Measurements from ENCODE around the gene LNX2.

Gene LNX2

GRCh38 chr13:27659145-27659865 lies 39.0 kb upstream of the LNX2 start:
- peaks cover 2% of the 10 kb centered on the region; the same call in 1 of the 2 replicates for H4K20me1 ChIP-seq (ENCODE audit: insufficient read depth, low read length)
- H3K79me2 ChIP-seq (ENCODE audit: insufficient read depth, low read length) = peaks cover 4% of the 10 kb centered on the region; the same call in 1 of the 2 replicates
- no peaks in the 10 kb centered on the region for H3K27me3 ChIP-seq (ENCODE audit: insufficient read depth, low read length, poor library complexity)
- no peaks in the 10 kb centered on the region for H3K4me1 ChIP-seq (ENCODE audit: insufficient read depth, low read length)
- H3K4me3 ChIP-seq (ENCODE audit: low read depth in 1 of 2, low read length in 2 of 2) = no peak overlapping the region
- no peak overlapping the region for H3K27ac ChIP-seq (ENCODE audit: low read length)
- DNase-seq (no peak), ATAC-seq (ENCODE audit: insufficient read depth, low read depth) (no peak)
- no peaks in the 10 kb centered on the region for H3K9me3 ChIP-seq (ENCODE audit: insufficient read depth, low read length, severe bottlenecking)
- H3K9ac ChIP-seq (ENCODE audit: low read depth, low read length) = no peak overlapping the region
- no peak overlapping the region for H3K4me2 ChIP-seq (ENCODE audit: insufficient read depth, low read length)
- peaks cover 14% of the 10 kb centered on the region; the same call in 1 of the 2 replicates for H3K36me3 ChIP-seq (ENCODE audit: insufficient read depth, low read length)
- no peak overlapping the region for H2AFZ ChIP-seq (ENCODE audit: low read depth, low read length)
- TF ChIP-seq CTCF (IDR thresholded peaks at IDR 0.05; ENCODE audit: borderline replicate concordance, extremely low read depth, low read length, poor library complexity, severe bottlenecking) (no peak), EZH2 (IDR thresholded peaks at IDR 0.05; ENCODE audit: borderline replicate concordance, low read depth, low read length, severe bottlenecking) (no peak)

GRCh38 chr13:27658546-27658945 lies 38.2 kb upstream of the LNX2 start:
- Histone ChIP-seq H3K4me3 (ENCODE audit: low read depth in 1 of 2, low read length in 2 of 2) (no peak overlapping the region), H2AFZ (ENCODE audit: low read depth, low read length) (no peak overlapping the region), H3K9me3 (ENCODE audit: insufficient read depth, low read length, severe bottlenecking) (no peaks in the 10 kb centered on the region), H3K9ac (ENCODE audit: low read depth, low read length) (no peak overlapping the region), H4K20me1 (ENCODE audit: insufficient read depth, low read length) (no peaks in the 10 kb centered on the region; the same call in 1 of the 2 replicates), H3K4me1 (ENCODE audit: insufficient read depth, low read length) (no peaks in the 10 kb centered on the region), H3K27ac (ENCODE audit: low read length) (no peak overlapping the region), H3K36me3 (ENCODE audit: insufficient read depth, low read length) (peaks cover 14% of the 10 kb centered on the region; the same call in 1 of the 2 replicates), H3K27me3 (ENCODE audit: insufficient read depth, low read length, poor library complexity) (no peaks in the 10 kb centered on the region), H3K79me2 (ENCODE audit: insufficient read depth, low read length) (peaks cover 4% of the 10 kb centered on the region; the same call in 1 of the 2 replicates), H3K4me2 (ENCODE audit: insufficient read depth, low read length) (no peak overlapping the region)
- ATAC-seq (ENCODE audit: insufficient read depth, low read depth) (no peak), DNase-seq (no peak)
- no peak for TF ChIP-seq CTCF (IDR thresholded peaks at IDR 0.05; ENCODE audit: borderline replicate concordance, extremely low read depth, low read length, poor library complexity, severe bottlenecking)
- TF ChIP-seq EZH2 (IDR thresholded peaks at IDR 0.05; ENCODE audit: borderline replicate concordance, low read depth, low read length, severe bottlenecking) = no peak

- no peak overlapping the region for H3K9ac ChIP-seq (ENCODE audit: low read depth, low read length)
- no peak for TF ChIP-seq EZH2 (IDR thresholded peaks at IDR 0.05; ENCODE audit: borderline replicate concordance, low read depth, low read length, severe bottlenecking)
- no peak for TF ChIP-seq CTCF (IDR thresholded peaks at IDR 0.05; ENCODE audit: borderline replicate concordance, extremely low read depth, low read length, poor library complexity, severe bottlenecking)
- H3K4me2 ChIP-seq (ENCODE audit: insufficient read depth, low read length) = no peak overlapping the region
- ATAC-seq (ENCODE audit: insufficient read depth, low read depth) (no peak), DNase-seq (no peak)
- no peak overlapping the region for H3K27ac ChIP-seq (ENCODE audit: low read length)
- H2AFZ ChIP-seq (ENCODE audit: low read depth, low read length) = no peak overlapping the region
- H3K4me1 ChIP-seq (ENCODE audit: insufficient read depth, low read length) = no peaks in the 10 kb centered on the region
- H3K36me3 ChIP-seq (ENCODE audit: insufficient read depth, low read length) = peaks cover 17% of the 10 kb centered on the region; the same call in 1 of the 2 replicates
- no peaks in the 10 kb centered on the region for H3K9me3 ChIP-seq (ENCODE audit: insufficient read depth, low read length, severe bottlenecking)
- H3K27me3 ChIP-seq (ENCODE audit: insufficient read depth, low read length, poor library complexity) = no peaks in the 10 kb centered on the region
- H4K20me1 ChIP-seq (ENCODE audit: insufficient read depth, low read length) = no peaks in the 10 kb centered on the region; the same call in 1 of the 2 replicates
- H3K4me3 ChIP-seq (ENCODE audit: low read depth in 1 of 2, low read length in 2 of 2) = no peak overlapping the region
- H3K79me2 ChIP-seq (ENCODE audit: insufficient read depth, low read length) = peaks cover 4% of the 10 kb centered on the region; the same call in 1 of the 2 replicates
Measured at GRCh38 chr13:27657724-27658123, 37.4 kb upstream of the LNX2 start.
